Measurements from ENCODE around the gene SORCS1. TPM values are rescaled to one million over a fixed set of nuclear protein-coding genes. Genes with fewer than 3 reads are reported as not detected.

The SORCS1 gene
- total and polyA plus RNA-seq, 2 donors (not counting 1 experiment from before 2014, with no cell fraction given): not detected

DNA sequence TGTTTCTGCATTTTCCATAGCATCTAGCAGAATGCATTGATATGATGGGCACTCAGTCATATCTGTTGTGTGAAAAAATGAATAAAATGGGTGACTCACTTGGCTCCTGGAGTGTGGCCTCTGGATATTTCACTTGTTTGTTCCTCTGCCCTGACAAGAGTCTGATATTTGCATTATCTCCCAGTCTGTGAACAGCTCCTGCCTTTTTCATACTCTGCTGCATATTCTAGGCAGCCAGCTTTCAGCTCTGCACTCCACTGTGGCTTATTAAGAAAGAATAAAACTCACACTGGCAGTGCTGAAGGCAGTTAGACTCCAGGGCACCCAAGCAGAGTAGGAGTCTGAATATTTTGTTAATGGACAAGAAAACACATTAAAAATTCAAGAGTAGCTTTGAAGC is 623.9 kb downstream of the SORCS1 start:
- no peak overlapping the region for H3K4me3 Mint-ChIP-seq
- TF ChIP-seq, protein P1, sequence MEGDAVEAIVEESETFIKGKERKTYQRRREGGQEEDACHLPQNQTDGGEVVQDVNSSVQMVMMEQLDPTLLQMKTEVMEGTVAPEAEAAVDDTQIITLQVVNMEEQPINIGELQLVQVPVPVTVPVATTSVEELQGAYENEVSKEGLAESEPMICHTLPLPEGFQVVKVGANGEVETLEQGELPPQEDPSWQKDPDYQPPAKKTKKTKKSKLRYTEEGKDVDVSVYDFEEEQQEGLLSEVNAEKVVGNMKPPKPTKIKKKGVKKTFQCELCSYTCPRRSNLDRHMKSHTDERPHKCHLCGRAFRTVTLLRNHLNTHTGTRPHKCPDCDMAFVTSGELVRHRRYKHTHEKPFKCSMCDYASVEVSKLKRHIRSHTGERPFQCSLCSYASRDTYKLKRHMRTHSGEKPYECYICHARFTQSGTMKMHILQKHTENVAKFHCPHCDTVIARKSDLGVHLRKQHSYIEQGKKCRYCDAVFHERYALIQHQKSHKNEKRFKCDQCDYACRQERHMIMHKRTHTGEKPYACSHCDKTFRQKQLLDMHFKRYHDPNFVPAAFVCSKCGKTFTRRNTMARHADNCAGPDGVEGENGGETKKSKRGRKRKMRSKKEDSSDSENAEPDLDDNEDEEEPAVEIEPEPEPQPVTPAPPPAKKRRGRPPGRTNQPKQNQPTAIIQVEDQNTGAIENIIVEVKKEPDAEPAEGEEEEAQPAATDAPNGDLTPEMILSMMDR (IDR thresholded peaks at IDR 0.05): no peak
- TF ChIP-seq EZH2 (IDR thresholded peaks at IDR 0.05; ENCODE audit: borderline replicate concordance, insufficient read depth, low read depth, low read length, poor library complexity, severe bottlenecking): no peak
- H3K4me2 ChIP-seq (replicated peaks; ENCODE audit: low read depth, low read length, poor library complexity, severe bottlenecking): no peak overlapping the region

DNA sequence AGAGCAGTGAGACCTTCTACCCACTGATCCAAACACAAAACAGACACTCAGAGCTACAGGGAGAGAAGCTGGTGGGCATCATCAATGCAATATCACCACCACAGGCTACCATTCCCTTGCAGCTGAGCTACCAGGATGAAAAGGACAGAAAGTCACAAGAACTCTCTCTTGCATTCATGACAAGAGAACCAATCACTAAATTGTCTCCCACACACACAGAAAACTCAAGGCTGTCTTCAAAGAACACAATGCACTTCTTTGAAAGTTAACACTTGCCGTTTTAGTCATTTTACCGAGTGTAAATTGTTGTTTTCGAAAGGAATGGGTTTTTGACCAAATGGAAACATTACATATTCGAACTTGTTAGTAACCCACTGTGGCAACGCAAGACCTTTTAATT is 626.6 kb downstream of the SORCS1 start:
- TF ChIP-seq EZH2 (IDR thresholded peaks at IDR 0.05; ENCODE audit: borderline replicate concordance, insufficient read depth, low read depth, low read length, poor library complexity, severe bottlenecking): no peak
- TF ChIP-seq, protein P1 (IDR thresholded peaks at IDR 0.05): no peak
- Mint-ChIP-seq H3K4me1 (no peaks in the 10 kb centered on the region), H3K27ac (no peak overlapping the region), H3K9me3 (ENCODE audit: insufficient read depth) (no peaks in the 10 kb centered on the region), H3K27me3 (no peaks in the 10 kb centered on the region), H3K4me3 (no peak overlapping the region)
- WGBS (ENCODE audit: insufficient coverage): no CpG with 5 or more reads among the region's 5 CpGs
- Histone ChIP-seq H3K4me3 (ENCODE audit: control extremely low read depth in 1 of 5, extremely low read depth in 1 of 5, insufficient read depth in 1 of 5, low read depth in 2 of 5, low read length in 4 of 5) (no peak overlapping the region), H3K9me3 (ENCODE audit: control extremely low read depth in 1 of 3, control insufficient read depth in 2 of 3, insufficient read depth in 1 of 3, low read length in 2 of 3) (no peaks in the 10 kb centered on the region), H2AFZ (ENCODE audit: insufficient read depth, low read depth, low read length, poor library complexity, severe bottlenecking) (no peak overlapping the region), H3K4me1 (ENCODE audit: control insufficient read depth in 2 of 2, insufficient read depth in 2 of 2, low read length in 2 of 2) (no peaks in the 10 kb centered on the region), H3K4me2 (replicated peaks; ENCODE audit: low read depth, low read length, poor library complexity, severe bottlenecking) (no peak overlapping the region), H3K36me3 (replicated peaks in 1 of 2; ENCODE audit: control extremely low read depth in 1 of 2, control insufficient read depth in 1 of 2, extremely low read depth in 1 of 2, insufficient read depth in 2 of 2, low read length in 1 of 2) (no peaks in the 10 kb centered on the region), H4K20me1 (ENCODE audit: control insufficient read depth, insufficient read depth, low read length, poor library complexity, severe bottlenecking) (no peaks in the 10 kb centered on the region), H3K27me3 (replicated peaks in 1 of 4; ENCODE audit: control extremely low read depth in 1 of 4, control insufficient read depth in 3 of 4, insufficient read depth in 4 of 4, low read length in 3 of 4) (no peaks in the 10 kb centered on the region), H3K79me2 (ENCODE audit: control insufficient read depth, insufficient read depth, low read length) (no peaks in the 10 kb centered on the region), H3K9ac (ENCODE audit: low read length) (no peak overlapping the region), H3K27ac (ENCODE audit: low read length in 2 of 2) (no peak overlapping the region)
- ATAC-seq (ENCODE audit: low read depth) (no peak), DNase-seq (no peak)
- intact Hi-C loops (cut with micrococcal nuclease): no loop called here
- POLR2A ChIA-PET: no interaction called here
- CTCF ChIA-PET: no interaction called here

More for the DNA sequence above, 623.9 kb downstream of the SORCS1 start:
- H3K27me3 ChIP-seq (replicated peaks in 1 of 4; ENCODE audit: control extremely low read depth in 1 of 4, control insufficient read depth in 3 of 4, insufficient read depth in 4 of 4, low read length in 3 of 4): no peaks in the 10 kb centered on the region
- POLR2A ChIA-PET: no interaction called here
- H2AFZ ChIP-seq (ENCODE audit: insufficient read depth, low read depth, low read length, poor library complexity, severe bottlenecking): no peak overlapping the region
- H3K9me3 Mint-ChIP-seq (ENCODE audit: insufficient read depth): no peaks in the 10 kb centered on the region
- no peak overlapping the region for H3K9ac ChIP-seq (ENCODE audit: low read length)
- intact Hi-C loops (cut with micrococcal nuclease): no loop called here
- H3K36me3 ChIP-seq (replicated peaks in 1 of 2; ENCODE audit: control extremely low read depth in 1 of 2, control insufficient read depth in 1 of 2, extremely low read depth in 1 of 2, insufficient read depth in 2 of 2, low read length in 1 of 2): no peaks in the 10 kb centered on the region
- H3K4me1 Mint-ChIP-seq: no peaks in the 10 kb centered on the region
- DNase-seq (no peak), ATAC-seq (ENCODE audit: low read depth) (no peak)
- no peaks in the 10 kb centered on the region for H3K4me1 ChIP-seq (ENCODE audit: control insufficient read depth in 2 of 2, insufficient read depth in 2 of 2, low read length in 2 of 2)
- no peaks in the 10 kb centered on the region for H3K27me3 Mint-ChIP-seq
- H3K4me3 ChIP-seq (ENCODE audit: control extremely low read depth in 1 of 5, extremely low read depth in 1 of 5, insufficient read depth in 1 of 5, low read depth in 2 of 5, low read length in 4 of 5): no peak overlapping the region
- H3K27ac ChIP-seq (ENCODE audit: low read length in 2 of 2): no peak overlapping the region
- no peak overlapping the region for H3K27ac Mint-ChIP-seq
- no peaks in the 10 kb centered on the region for H3K9me3 ChIP-seq (ENCODE audit: control extremely low read depth in 1 of 3, control insufficient read depth in 2 of 3, insufficient read depth in 1 of 3, low read length in 2 of 3)
- H3K79me2 ChIP-seq (ENCODE audit: control insufficient read depth, insufficient read depth, low read length): no peaks in the 10 kb centered on the region
- CTCF ChIA-PET: no interaction called here
- H4K20me1 ChIP-seq (ENCODE audit: control insufficient read depth, insufficient read depth, low read length, poor library complexity, severe bottlenecking): no peaks in the 10 kb centered on the region
